HG02981 (cell line): ENCODE measurements around the gene HSPA1L.
A peak's percentile ranks its signal among the peaks of the same experiment; 100 is the strongest.
"Not testable (repeated sequence)": the region's sequence is repeated elsewhere in the genome, so short reads cannot be mapped to it uniquely, and the experiment has no call there.

ENCODE experiments used
- ATAC-seq: cut with Tn5 transposase; IDR thresholded peaks from one replicate; pipeline ENCODE4 v1.9.1; 2021; ENCODE audit warnings: mild to moderate bottlenecking, moderate library complexity; ENCODE audit not compliant: unreplicated experiment

Gene HSPA1L

DNA sequence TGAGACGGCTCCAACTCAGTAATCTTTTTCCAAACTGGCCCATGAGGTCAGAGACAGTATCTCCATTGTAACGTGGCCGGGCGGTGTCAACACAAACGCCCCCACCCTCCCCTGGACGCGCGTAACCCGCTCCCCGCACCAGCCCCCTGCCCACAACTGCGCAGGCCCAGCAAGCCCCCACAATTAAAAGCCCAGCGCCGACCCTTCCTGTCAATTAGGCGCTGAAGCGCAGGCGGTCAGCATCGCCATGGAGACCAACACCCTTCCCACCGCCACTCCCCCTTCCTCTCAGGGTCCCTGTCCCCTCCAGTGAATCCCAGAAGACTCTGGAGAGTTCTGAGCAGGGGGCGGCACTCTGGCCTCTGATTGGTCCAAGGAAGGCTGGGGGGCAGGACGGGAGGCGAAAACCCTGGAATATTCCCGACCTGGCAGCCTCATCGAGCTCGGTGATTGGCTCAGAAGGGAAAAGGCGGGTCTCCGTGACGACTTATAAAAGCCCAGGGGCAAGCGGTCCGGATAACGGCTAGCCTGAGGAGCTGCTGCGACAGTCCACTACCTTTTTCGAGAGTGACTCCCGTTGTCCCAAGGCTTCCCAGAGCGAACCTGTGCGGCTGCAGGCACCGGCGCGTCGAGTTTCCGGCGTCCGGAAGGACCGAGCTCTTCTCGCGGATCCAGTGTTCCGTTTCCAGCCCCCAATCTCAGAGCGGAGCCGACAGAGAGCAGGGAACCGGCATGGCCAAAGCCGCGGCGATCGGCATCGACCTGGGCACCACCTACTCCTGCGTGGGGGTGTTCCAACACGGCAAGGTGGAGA lies at the start of gene HSPA1L, which contains the start of gene HSPA1A:
HSPA1L (minus strand) TSS at position 259 of the 814 bp plus-strand sequence. CDS start 3,311 bp downstream, outside the sequence.
HSPA1A (plus strand) TSS at position 519 of the 814 bp plus-strand sequence; CDS start at position 733, 214 bp downstream.
- ATAC-seq, result no peak

- ATAC-seq, result no peak
Observed at GRCh38 chr6:31864818-31865204, 49.7 kb upstream of the HSPA1L start.

GRCh38 chr6:31864123-31864562 lies 49.1 kb upstream of the HSPA1L start:
- not testable (repeated sequence) for ATAC-seq

GRCh38 chr6:31862344-31863235 lies 47.5 kb upstream of the HSPA1L start, which contains the start of gene NEU1:
Gene NEU1 (minus strand): TSS chr6:31862821. CDS start chr6:31862776, 45 bp downstream.
- peak; percentile 91 for ATAC-seq

- no peak for ATAC-seq
Observed at GRCh38 chr6:31861919-31862343, 46.8 kb upstream of the HSPA1L start.

GRCh38 chr6:31861150-31861549 lies 46.1 kb upstream of the HSPA1L start:
- no peak for ATAC-seq

- no peak for ATAC-seq
Observed at GRCh38 chr6:31860349-31860748, 45.3 kb upstream of the HSPA1L start.

DNA sequence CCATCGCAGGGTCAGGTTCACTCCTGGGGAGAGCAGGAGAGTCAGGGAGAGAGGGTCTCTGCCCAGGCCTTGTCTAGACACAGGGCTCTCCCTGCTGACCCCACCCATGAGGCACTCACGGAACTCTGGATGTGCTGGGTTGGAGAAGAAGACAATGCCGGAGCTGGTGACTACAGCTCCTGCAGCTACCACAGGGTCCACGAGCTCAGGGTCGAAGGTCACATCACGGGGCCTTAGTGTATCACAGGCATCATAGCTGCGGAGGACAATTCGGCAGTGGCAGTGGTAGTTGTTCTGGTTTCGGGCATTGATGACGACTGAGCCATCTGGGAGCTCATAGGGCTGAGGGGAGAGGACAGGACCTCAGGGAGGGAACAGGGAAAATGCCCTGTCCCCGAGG lies 44.8 kb upstream of the HSPA1L start:
- ATAC-seq, result no peak

DNA sequence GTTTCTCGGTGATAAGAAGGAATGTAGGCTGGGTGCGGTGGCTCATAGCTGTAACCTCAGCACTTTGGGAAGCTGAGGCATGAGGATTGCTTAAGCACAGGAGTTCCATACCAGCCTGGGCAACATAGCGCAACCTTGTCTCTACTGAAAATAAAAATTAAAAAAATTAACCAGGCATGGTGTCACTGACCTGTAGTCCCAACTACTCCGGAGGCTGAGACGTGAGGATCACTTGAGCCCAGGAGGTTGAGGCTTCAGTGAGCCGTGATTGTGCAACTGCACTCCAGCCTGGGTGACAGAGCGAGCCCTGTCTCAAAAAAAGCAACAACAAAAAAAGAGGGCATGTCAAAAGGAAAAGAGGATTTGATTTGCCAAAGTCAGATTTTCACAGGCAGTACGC lies 43.6 kb upstream of the HSPA1L start:
- no peak for ATAC-seq

- ATAC-seq, result not testable (repeated sequence)
Observed at GRCh38 chr6:31857774-31858173, 42.7 kb upstream of the HSPA1L start.

- ATAC-seq, result not testable (repeated sequence)
Observed at GRCh38 chr6:31851980-31852718, 37.1 kb upstream of the HSPA1L start.

- no peak for ATAC-seq
Observed at GRCh38 chr6:31851485-31851832, 36.4 kb upstream of the HSPA1L start.

GRCh38 chr6:31850765-31851484 lies 35.8 kb upstream of the HSPA1L start:
- ATAC-seq, result no peak

GRCh38 chr6:31847276-31847978 lies 32.3 kb upstream of the HSPA1L start:
- no peak for ATAC-seq

GRCh38 chr6:31844507-31844906 lies 29.4 kb upstream of the HSPA1L start:
- no peak for ATAC-seq

- no peak for ATAC-seq
Observed at GRCh38 chr6:31842053-31842452, 27.0 kb upstream of the HSPA1L start.

GRCh38 chr6:31839779-31840126 lies 24.7 kb upstream of the HSPA1L start:
- ATAC-seq, result not testable (repeated sequence)

DNA sequence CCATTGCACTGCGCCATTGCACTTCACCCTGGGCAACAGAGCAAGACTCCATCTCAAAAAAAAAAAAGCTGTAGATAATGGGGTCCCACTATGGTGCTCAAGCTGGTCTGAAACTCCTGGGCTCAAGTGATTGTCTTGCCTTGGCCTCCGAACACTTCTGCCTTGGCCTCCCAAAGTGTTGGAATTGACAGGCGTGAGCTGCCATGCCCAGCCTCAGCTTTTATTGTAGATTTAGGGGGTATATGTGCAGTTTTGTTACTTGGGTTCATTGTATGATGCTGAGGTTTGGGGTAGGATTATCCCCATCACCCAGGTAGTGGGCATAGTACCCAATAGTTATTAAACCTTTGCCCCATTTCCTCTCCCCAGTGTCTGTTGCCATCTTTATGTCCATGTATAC lies 23.9 kb upstream of the HSPA1L start:
- ATAC-seq, result no peak

GRCh38 chr6:31838114-31838553 lies 23.1 kb upstream of the HSPA1L start:
- ATAC-seq, result not testable (repeated sequence)
